Measurements from ENCODE around the gene ZFHX2.

The ZFHX2 gene

GRCh38 chr14:23559926-23560520 is 8.5 kb upstream of the ZFHX2 start:
- DNase-seq (ENCODE audit: low spot score), result no peak

- DNase-seq (ENCODE audit: low spot score), result peak; percentile 73
Measured at GRCh38 chr14:23559010-23559925, 7.7 kb upstream of the ZFHX2 start.

- DNase-seq (ENCODE audit: low spot score), result no peak
Measured at GRCh38 chr14:23558346-23559009, 6.9 kb upstream of the ZFHX2 start.

GRCh38 chr14:23557946-23558345 is 6.4 kb upstream of the ZFHX2 start:
- no peak for DNase-seq (ENCODE audit: low spot score)

GRCh38 chr14:23557521-23557920 is 6.0 kb upstream of the ZFHX2 start:
- peak; percentile 34 for DNase-seq (ENCODE audit: low spot score)

GRCh38 chr14:23556700-23557440 is 5.3 kb upstream of the ZFHX2 start:
- DNase-seq (ENCODE audit: low spot score), result no peak

- peak; percentile 96 for DNase-seq (ENCODE audit: low spot score)
Measured at GRCh38 chr14:23555882-23556699, 4.5 kb upstream of the ZFHX2 start, which contains the start of gene THTPA. THTPA (plus strand) TSS chr14:23556271; CDS start chr14:23556758, 487 bp downstream.

GRCh38 chr14:23555533-23555881 is 3.9 kb upstream of the ZFHX2 start:
- no peak for DNase-seq (ENCODE audit: low spot score)

GRCh38 chr14:23550812-23551265 is 726 bp downstream of the ZFHX2 start:
- no peak for DNase-seq (ENCODE audit: low spot score)

GRCh38 chr14:23550131-23550811 is 1.3 kb downstream of the ZFHX2 start:
- no peak for DNase-seq (ENCODE audit: low spot score)

- no peak for DNase-seq (ENCODE audit: low spot score)
Measured at GRCh38 chr14:23548351-23549318, 2.9 kb downstream of the ZFHX2 start.

GRCh38 chr14:23547924-23548323 is 3.6 kb downstream of the ZFHX2 start:
- no peak for DNase-seq (ENCODE audit: low spot score)

GRCh38 chr14:23546450-23547035 is 5.0 kb downstream of the ZFHX2 start:
- no peak for DNase-seq (ENCODE audit: low spot score)

- no peak for DNase-seq (ENCODE audit: low spot score)
Measured at GRCh38 chr14:23545740-23546365, 5.7 kb downstream of the ZFHX2 start.

GRCh38 chr14:23544511-23545447 is 6.8 kb downstream of the ZFHX2 start:
- DNase-seq (ENCODE audit: low spot score), result no peak

GRCh38 chr14:23543403-23543802 is 8.2 kb downstream of the ZFHX2 start:
- DNase-seq (ENCODE audit: low spot score), result no peak

- DNase-seq (ENCODE audit: low spot score), result no peak
Measured at GRCh38 chr14:23542261-23542660, 9.3 kb downstream of the ZFHX2 start.

GRCh38 chr14:23540141-23540469 is 11.5 kb downstream of the ZFHX2 start:
- DNase-seq (ENCODE audit: low spot score), result no peak

Measured in NAMALWA (cell line).